SK-N-SH (cell line): ENCODE data around the gene STK32A. TPM values are rescaled to one million over a fixed set of nuclear protein-coding genes. Genes with fewer than 3 reads are reported as not detected.

Experiments
- CTCF ChIA-PET: fragments of 300-600, 350-600 bp; formaldehyde crosslinking; extraction: SDS; loops from one replicate; lab custom pipeline; 2021; lab: Yijun Ruan, JAX
- POLR2A ChIA-PET: fragments of 350-600 bp; sonication (Branson Sonifier 250); formaldehyde crosslinking; extraction: SDS; loops from one replicate; lab custom pipeline; 2020; ENCODE audit warnings: antibody characterized with exemption, inconsistent platforms; lab: Yijun Ruan, JAX
- DNase-seq: peaks from one replicate; pipeline ENCODE4 v3.0.0; 2012
- H2AFZ ChIP-seq: fragments of 200-600 bp; sonication (generic); 2 replicates; pipeline ENCODE4 v1.8.1; 2016; ENCODE audit warnings: antibody characterized with exemption, mild to moderate bottlenecking, low read depth
- H3F3A ChIP-seq: fragments of 200-600 bp; sonication (generic); replicated peaks from 2 replicates; pipeline ENCODE3; 2016; ENCODE audit warnings: antibody characterized with exemption, mild to moderate bottlenecking; ENCODE audit not compliant: insufficient read depth
- H3K27ac ChIP-seq, 2 experiments: fragments of 200-500 bp in 1 of 2; fragments of 200-600 bp in 1 of 2; sonication (Bioruptor generic) in 1 of 2; sonication (generic), shearing (Covaris generic) in 1 of 2; 2 replicates each; pipeline versions ENCODE4 v1.5.1 to v1.6.1; 2014 to 2016; ENCODE audit warnings: low read depth in 2 of 2, inconsistent platforms in 1 of 2, low read length in 1 of 2, mild to moderate bottlenecking in 1 of 2, mixed read lengths in 1 of 2
- H3K27me3 ChIP-seq: fragments of 200-600 bp; sonication (generic), shearing (Covaris generic); 2 replicates; pipeline ENCODE4 v1.6.1; 2016; ENCODE audit warnings: mixed run types; ENCODE audit not compliant: insufficient read depth
- H3K36me3 ChIP-seq, 2 experiments: fragments of 200-500 bp in 1 of 2; fragments of 200-600 bp in 1 of 2; sonication (Bioruptor generic) in 1 of 2; sonication (generic) in 1 of 2; replicated peaks in 1 of 2; 2 replicates each; pipeline versions ENCODE3 to v1.5.1; 2014 to 2016; ENCODE audit warnings: low read length in 1 of 2, mild to moderate bottlenecking in 1 of 2; ENCODE audit not compliant: insufficient read depth in 2 of 2, control insufficient read depth in 1 of 2
- H3K4me1 ChIP-seq, 2 experiments: fragments of 200-500 bp in 1 of 2; fragments of 200-600 bp in 1 of 2; sonication (Bioruptor generic) in 1 of 2; sonication (generic), shearing (Covaris generic) in 1 of 2; 2 replicates each; pipeline versions ENCODE4 v1.5.1 to v1.6.1; 2014 to 2016; ENCODE audit warnings: low read depth in 1 of 2, low read length in 1 of 2, mixed run types in 1 of 2; ENCODE audit not compliant: insufficient read depth in 2 of 2, control insufficient read depth in 1 of 2
- H3K4me2 ChIP-seq: fragments of 200-600 bp; sonication (generic), shearing (Covaris generic); 2 replicates; pipeline ENCODE4 v1.6.1; 2017; ENCODE audit warnings: mixed run types
- H3K4me3 ChIP-seq, 2 experiments: fragments of 200-500 bp in 1 of 2; fragments of 200-600 bp in 1 of 2; sonication (Bioruptor generic) in 1 of 2; sonication (generic), shearing (Covaris generic) in 1 of 2; 2 replicates each; pipeline versions ENCODE4 v1.5.1 to v1.8.1; 2014 to 2016; ENCODE audit warnings: low read depth in 2 of 2, inconsistent platforms in 1 of 2, low read length in 1 of 2, mild to moderate bottlenecking in 1 of 2, mixed read lengths in 1 of 2, moderate library complexity in 1 of 2
- H3K79me2 ChIP-seq: fragments of 200-600 bp; sonication (generic); 2 replicates; pipeline ENCODE4 v1.8.1; 2017; ENCODE audit warnings: mild to moderate bottlenecking; ENCODE audit not compliant: insufficient read depth
- H3K9ac ChIP-seq: fragments of 200-600 bp; sonication (generic); 2 replicates; pipeline ENCODE4 v1.6.1; 2017; ENCODE audit warnings: mixed run types
- H3K9me2 ChIP-seq: fragments of 200-600 bp; sonication (generic); 2 replicates; pipeline ENCODE4 v1.6.1; 2017; ENCODE audit warnings: mixed run types
- H3K9me3 ChIP-seq: fragments of 200-600 bp; sonication (generic); 2 replicates; pipeline ENCODE4 v1.6.1; 2017; ENCODE audit warnings: mixed run types, mild to moderate bottlenecking, moderate library complexity
- H4K20me1 ChIP-seq: fragments of 200-600 bp; sonication (generic); 2 replicates; pipeline ENCODE4 v1.6.1; 2017; ENCODE audit warnings: mild to moderate bottlenecking, mixed run types; ENCODE audit not compliant: insufficient read depth
- FOSL2 ChIP-seq: IDR thresholded peaks from 2 replicates; pipeline ENCODE4 v1.4.0; 2012; ENCODE audit warnings: low read depth, mild to moderate bottlenecking, moderate library complexity, borderline replicate concordance
- MXI1 ChIP-seq: IDR thresholded peaks from 2 replicates; pipeline ENCODE4 v1.6.1; 2012; ENCODE audit warnings: mild to moderate bottlenecking, low read depth, low read length, improper control_type of control experiment
- PBX3 ChIP-seq: IDR thresholded peaks from 2 replicates; pipeline ENCODE4; 2012
- YY1 ChIP-seq: IDR thresholded peaks from 2 replicates; pipeline ENCODE4 v1.4.0; 2012; ENCODE audit warnings: low read depth, mild to moderate bottlenecking
- ZBTB33 ChIP-seq: IDR thresholded peaks from 2 replicates; pipeline ENCODE4 v1.4.0; 2012; ENCODE audit warnings: low read depth, borderline replicate concordance
- WGBS: methylation state at CpG from one replicate; pipeline ENCODE4 v1.1.6; 2017; ENCODE audit warnings: low lambda C conversion rate; 5-methylcytosine and 5-hydroxymethylcytosine counted together
- polyA plus RNA-seq, 3 experiments: library from polyadenylated mRNA; depleted of rRNA; stranded (reverse); fragments of >200 nt; gene quantifications; 2 replicates each; pipeline ENCODE4 v1.2.3, GENCODE V29; 2012
- TF ChIP-seq, protein P1 (sequence below): IDR thresholded peaks from 2 replicates; pipeline ENCODE4 v1.4.0; 2012; ENCODE audit warnings: low read depth, borderline replicate concordance

Gene STK32A
- polyA plus RNA-seq, 1 of the 3 experiments (the other 2 are of a cell fraction), result 0.20 TPM

DNA sequence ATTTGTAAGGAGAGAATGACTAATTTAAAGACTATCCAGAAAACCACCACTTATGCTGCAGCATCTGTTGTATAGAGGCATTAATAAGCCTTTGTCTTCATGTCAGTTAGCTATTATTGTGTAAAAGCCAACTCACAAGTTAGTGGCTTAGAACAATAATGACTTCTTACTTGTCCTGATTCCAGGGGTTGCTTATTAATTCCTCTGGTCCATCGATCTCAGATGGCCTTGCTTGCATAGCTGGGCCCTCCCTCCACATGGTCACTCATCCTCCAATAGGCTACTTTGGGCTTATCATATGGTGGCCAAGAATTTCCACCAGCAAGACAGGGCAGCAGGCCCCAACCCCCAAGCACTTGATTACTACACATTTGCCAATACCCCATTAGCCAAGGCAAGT lies 44.5 kb upstream of the STK32A start:
- no peak for DNase-seq
- H3K27me3 ChIP-seq, result no peaks in the 10 kb centered on the region
- no peak overlapping the region for H3K4me2 ChIP-seq
- no peaks in the 10 kb centered on the region for H3K36me3 ChIP-seq
- H4K20me1 ChIP-seq, result no peaks in the 10 kb centered on the region
- H3K79me2 ChIP-seq, result no peaks in the 10 kb centered on the region
- H3K4me3 ChIP-seq, result no peak overlapping the region
- H3K9me3 ChIP-seq, result no peaks in the 10 kb centered on the region
- peaks cover 4 to 7% of the 10 kb centered on the region in 2 experiments; a peak in 2 of 4 replicates for H3K4me1 ChIP-seq
- no peak overlapping the region for H3K9ac ChIP-seq
- no peak for TF ChIP-seq YY1
- TF ChIP-seq PBX3, result 0 out of 2 replicates have a peak, but pooled peaks have one; percentile 6
- TF ChIP-seq, all 33 proteins: peak for 1
- Histone ChIP-seq H3K9me2 (no peaks in the 10 kb centered on the region), H2AFZ (no peak overlapping the region), H3K27ac (no peak overlapping the region), H3F3A (no peaks in the 10 kb centered on the region)
- WGBS, result 78% methylated on average over 1 of the region's 1 CpG
- CTCF ChIA-PET, result interaction anchor here (1.0 to 9.3 kb wide), 8 partner anchors 12 to 657 kb away, joined by 3 to 145 read pairs (median 32); no protein-coding TSS in a partner anchor
- POLR2A ChIA-PET, result no interaction called here

- H3K9me3 ChIP-seq, result no peaks in the 10 kb centered on the region
- no peak for DNase-seq
- H3K4me3 ChIP-seq, result no peak overlapping the region
- no peak for TF ChIP-seq PBX3
- no peak for TF ChIP-seq MXI1
- TF ChIP-seq FOSL2, result no peak
- TF ChIP-seq, protein P1, sequence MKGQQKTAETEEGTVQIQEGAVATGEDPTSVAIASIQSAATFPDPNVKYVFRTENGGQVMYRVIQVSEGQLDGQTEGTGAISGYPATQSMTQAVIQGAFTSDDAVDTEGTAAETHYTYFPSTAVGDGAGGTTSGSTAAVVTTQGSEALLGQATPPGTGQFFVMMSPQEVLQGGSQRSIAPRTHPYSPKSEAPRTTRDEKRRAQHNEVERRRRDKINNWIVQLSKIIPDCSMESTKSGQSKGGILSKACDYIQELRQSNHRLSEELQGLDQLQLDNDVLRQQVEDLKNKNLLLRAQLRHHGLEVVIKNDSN, result no peak
- TF ChIP-seq ZBTB33, result no peak
- WGBS, result 68% methylated on average over 1 of the region's 1 CpG
- H3K4me2 ChIP-seq, result no peak overlapping the region
- H3F3A ChIP-seq, result no peaks in the 10 kb centered on the region
- no peak overlapping the region for H3K9ac ChIP-seq
- no peaks in the 10 kb centered on the region for H3K27me3 ChIP-seq
- POLR2A ChIA-PET, result no interaction called here
- H2AFZ ChIP-seq, result no peak overlapping the region
- no peaks in the 10 kb centered on the region for H4K20me1 ChIP-seq
- H3K36me3 ChIP-seq, result no peaks in the 10 kb centered on the region
- no peak overlapping the region for H3K27ac ChIP-seq
- CTCF ChIA-PET, result interaction anchor here (0.8 to 9.3 kb wide), 8 partner anchors 95 to 660 kb away, joined by 3 to 145 read pairs (median 4); no protein-coding TSS in a partner anchor
- peaks cover 2 to 4% of the 10 kb centered on the region in 2 experiments; a peak in 1 of 4 replicates for H3K4me1 ChIP-seq
- no peaks in the 10 kb centered on the region for H3K79me2 ChIP-seq
- no peaks in the 10 kb centered on the region for H3K9me2 ChIP-seq
These were observed 41.7 kb upstream of the STK32A start for GRCh38 chr5:147193123-147193522.
